ENCODE measurements around the gene GFRA4.

GFRA4 gene

GRCh38 chr20:3674995-3675900 is 12.0 kb upstream of the GFRA4 start:
- DNase-seq, result no peak

DNA sequence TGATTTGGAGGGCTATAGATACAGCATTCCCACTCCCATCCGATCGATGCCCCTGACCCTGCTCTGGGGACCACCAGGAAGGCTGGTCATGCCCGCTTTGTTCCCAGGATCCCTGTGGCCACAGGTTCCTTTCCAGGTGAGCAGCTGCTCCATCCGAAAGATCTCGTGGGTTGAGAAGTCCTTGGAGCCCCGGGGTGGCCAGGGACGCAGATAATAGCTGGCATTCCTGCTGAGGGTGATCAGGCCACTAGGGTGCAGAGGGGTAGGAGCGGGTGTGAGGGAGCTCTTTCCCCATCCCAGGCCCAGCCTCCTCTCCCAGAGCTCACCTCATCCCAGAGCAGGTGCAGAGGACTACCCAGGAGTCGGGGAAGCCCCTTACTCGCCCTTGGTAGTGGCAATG is 11.2 kb upstream of the GFRA4 start:
- no peak for DNase-seq

GRCh38 chr20:3673221-3674070 is 10.2 kb upstream of the GFRA4 start:
- DNase-seq, result no peak

DNA sequence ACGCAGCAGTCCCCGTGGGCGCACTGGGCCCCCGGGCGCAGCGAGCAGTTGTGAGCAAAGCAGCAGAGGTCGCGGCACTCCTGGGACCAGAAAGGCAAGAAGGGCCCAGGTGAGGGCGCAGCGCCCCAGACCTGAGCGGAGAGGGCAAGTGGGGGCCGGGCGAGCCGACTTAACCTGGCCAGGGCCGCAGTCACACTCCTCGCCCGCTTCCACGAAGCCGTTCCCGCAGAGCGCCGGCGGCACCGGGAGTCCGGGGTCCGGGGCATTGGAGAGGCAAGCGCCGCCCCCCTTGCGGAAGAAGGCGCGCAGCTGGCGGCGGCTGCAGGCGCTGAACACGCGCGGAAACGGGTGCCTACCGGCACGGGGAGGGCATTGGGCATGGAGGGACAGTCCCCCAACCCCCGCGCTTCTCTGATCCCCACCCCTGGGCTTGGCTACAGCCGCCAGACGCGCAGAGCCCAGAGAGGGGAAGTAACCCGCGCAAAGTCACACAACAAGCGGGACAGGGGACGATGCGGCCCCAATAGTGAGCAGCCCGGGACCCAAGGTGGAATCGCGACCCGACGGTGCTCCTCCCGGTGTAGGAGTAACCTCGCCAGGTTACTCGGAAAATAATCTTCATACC is 9.5 kb upstream of the GFRA4 start:
- no peak for DNase-seq

DNA sequence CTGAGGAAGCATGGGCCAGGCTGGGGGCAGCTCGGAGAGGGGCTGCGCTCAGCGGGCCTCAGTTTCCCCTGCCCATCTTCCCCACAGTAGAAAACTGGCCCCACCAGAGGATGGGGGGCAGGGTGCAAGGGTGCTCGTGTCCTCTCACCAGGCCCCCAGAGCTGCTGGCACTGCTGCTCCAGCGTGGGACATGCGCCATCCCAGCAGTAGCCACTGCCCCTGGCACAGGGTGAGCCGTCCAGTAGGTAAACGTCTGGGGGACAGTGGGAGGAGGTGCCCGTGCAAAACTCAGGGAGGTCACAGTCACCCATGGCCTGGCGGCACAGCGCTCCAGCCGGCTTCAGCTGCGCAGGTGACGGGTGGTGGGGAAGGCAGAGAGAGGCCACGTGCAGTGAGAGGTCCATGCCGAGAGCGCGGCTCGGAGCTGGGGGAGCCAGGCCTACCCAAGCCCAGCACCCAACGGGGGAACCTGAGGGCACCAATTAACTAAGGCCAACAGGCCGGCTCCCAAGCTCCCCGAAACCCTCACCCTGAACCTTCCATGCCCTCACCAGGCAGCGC is 8.9 kb upstream of the GFRA4 start:
- no peak for DNase-seq

GRCh38 chr20:3670945-3671344 is 7.7 kb upstream of the GFRA4 start:
- no peak for DNase-seq

GRCh38 chr20:3670511-3670910 is 7.3 kb upstream of the GFRA4 start:
- DNase-seq, result no peak

DNA sequence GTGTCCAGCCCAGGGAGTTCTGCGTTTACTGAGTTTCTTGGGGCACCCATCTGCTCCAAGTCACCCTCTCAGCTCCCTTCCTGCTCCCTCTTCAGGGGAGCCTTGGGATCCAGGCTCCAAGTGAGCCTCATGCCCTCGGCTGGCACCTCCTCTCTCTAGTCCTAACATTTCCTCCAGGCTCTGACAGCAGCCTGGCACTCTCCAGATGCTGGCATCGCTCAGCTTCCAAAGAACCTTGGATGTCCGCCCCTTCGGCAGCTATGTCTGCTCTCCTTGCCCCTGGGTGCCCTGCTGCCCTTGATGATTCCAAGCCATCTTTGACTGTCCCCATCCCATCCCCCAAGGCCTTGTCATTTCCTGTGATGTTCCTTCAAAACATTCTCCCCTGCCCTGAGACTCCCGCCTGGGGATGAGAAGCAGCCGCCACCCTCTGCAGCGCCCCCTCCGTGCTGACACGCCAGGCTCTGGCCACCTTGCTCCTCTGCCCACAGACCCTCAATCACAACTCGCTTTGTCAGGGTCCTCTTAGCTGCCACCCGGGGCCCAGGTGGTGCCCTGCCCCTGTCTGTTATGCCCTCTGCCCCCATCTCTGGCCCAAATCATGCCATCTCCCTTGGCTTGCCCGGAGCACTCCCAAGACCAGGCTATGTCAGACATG is 6.6 kb upstream of the GFRA4 start:
- no peak for DNase-seq

DNA sequence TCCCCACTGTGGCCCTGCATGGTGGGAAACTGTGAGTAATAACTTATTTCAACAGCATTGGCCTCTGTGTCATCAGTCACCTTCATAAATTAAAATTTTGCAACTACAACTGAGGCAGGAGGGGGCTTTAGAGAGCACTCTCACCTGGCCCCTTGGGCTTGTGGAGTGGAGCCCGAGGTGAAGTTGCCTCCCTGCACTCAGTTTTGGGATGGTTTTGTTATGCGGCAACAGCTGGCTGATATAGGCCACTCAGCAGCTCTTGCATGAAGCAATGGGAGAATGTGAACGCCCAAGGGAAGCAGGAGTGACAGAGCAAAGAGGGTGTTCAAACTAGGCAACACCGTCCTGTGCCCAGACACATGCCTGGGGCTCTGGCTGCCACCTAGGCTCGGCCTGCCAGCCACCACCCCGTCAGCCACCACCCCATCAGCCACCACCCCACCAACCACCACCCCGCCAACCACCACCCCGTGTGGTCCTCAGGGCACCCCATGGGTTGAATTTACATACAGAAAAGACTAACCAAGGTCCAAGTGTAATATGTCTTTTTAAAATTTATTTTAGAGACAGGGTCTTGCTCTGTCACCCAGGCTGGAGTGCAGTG is 4.3 kb upstream of the GFRA4 start:
- no peak for DNase-seq

DNA sequence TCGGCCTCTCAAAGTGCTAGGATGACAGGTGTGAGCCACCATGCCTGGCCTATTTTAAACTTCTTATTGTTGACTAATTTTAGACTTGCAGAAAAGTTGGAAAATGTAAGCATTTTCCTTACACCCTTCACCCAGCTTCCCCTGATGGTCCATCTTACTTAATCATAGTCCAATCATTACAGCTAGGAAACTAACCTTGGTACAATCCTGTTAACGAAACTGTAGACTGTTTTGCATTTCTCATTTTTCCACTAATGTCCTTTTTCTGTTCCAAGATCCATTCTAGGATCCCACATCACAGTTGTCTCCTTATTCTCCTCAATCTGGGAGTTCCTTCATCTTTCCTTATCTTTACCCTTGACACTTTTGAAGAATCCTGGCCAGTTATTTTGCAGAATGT is 659 bp upstream of the GFRA4 start:
- DNase-seq, result no peak

DNA sequence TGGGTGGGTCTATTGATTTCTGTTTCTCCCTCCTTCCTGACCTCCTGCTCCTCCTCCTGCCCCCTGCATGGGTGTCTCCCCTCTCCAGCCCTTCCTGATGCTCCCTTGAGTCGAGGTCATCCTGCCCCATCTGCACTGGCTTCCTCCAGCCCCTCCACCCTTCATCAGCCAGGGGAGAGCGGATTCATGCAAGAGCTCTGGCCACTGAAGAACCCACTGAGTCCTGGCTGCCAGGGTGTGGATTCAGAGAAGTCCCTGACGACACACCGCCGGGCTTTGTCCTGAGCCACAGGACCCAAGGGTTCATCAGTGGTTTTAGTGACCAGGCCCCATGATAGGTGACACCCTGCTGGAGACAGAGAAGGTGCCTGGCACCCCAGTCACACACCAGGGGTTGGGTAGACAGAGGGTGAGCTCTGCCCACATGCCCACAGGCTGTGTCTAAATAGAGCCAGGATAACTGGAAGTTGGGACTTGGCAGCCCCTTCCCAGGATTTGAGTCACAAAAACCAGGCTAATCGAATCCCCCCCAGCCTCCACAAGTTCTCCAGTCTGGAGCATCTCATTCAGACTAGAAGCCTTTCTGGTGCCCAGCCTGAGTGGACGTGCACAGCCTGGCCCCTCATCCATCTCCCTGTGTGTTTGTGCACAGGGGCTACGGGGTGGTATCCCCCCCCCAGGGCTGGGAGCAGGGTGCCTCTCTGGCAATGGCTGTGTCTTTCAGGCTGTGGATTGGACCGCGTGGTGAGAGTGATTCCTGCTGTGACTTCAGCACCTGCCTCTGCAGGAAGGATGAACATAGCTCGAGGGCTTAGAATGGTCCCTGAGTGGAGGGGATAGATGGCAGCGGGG is 1.2 kb downstream of the GFRA4 start:
- DNase-seq, result no peak

- DNase-seq, result no peak
Measured at GRCh38 chr20:3661060-3661813, 2.0 kb downstream of the GFRA4 start.

DNA sequence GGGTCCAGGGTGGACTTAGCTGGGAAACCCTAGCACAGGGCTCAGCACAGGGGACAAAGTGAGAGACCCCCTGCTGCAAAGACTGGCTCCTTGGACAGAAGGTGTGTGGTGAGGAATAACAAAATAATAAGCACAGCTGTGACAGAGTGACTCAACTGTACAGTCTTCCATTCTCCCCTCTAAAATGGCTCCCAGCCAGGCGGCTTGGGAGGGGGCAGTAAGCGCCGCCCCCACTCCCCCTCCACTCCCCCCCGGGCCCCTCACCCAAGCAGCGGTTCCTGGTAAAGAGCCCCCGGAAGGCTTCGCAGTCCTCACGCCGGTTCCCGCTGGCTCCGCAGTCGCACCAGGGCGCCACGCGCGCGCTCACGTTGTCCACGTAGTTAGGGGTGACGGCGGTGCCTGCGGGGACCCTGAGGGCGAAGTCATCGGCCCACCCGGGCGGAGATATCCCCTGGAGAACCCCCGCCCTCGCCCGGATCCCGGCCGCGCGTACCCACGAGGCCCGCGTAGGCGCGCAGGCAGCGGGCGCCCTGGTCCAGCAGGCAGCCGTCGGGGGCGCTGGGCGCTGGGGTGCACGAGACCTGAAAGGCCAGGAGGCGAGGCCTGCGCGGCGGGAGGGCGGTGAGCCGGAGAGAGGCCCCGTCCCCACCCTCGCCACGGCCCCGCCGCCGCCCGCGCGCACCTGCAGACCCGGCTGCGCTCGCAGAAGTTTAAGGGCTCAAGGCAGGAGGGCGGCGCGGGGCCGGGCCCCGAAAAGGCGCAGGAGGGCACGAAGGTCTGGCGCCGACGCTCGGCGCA is 2.7 kb downstream of the GFRA4 start:
- DNase-seq, result no peak

GRCh38 chr20:3659492-3660261 is 3.5 kb downstream of the GFRA4 start:
- DNase-seq, result no peak

DNA sequence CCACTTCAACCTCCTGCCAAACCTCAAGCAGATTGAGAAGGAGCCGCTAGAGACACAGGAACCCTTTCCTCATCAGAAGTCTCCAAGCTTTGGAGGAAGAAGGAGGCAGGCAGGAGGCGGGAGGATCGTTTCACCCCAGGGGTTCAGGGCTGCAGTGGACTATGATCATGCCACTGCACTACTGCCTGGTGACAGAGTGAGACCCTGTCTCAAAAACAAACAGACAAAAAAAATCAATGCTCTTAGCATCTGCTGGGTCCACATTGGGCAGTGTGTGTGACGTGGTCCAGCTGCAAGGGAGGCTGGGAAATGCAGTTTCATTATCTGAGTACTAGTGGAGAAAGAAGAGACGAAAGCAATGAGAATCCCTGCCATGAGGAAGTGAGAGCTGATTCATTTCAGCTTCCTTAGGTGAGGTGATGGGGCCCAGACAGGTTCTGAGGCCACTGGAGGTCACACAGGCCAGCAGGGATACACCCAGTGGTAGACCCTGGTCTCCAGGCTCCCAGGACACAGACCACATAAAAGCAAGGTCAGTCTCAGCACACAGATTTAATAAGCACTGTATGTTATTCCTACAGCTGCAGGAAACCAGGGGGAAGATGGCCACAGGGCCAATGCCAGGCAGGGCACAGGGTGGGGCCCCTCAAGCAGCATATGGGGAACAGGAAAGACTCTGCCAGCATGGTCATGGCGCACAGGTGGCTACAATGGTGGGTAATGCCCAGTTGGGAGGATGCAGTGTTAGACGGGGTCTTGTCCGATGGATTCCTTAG is 4.3 kb downstream of the GFRA4 start:
- peak in 5 of 56 donors; percentile 15 to 35 (median 24) for DNase-seq

- DNase-seq, result no peak
Measured at GRCh38 chr20:3658019-3658715, 5.0 kb downstream of the GFRA4 start.
